Endodermal cell (in vitro differentiated cells): ENCODE results near the gene PPP1R12B. TPM values are rescaled to one million over a fixed set of nuclear protein-coding genes. Genes with fewer than 3 reads are reported as not detected.
"Not testable (repeated sequence)": the region's sequence is repeated elsewhere in the genome, so short reads cannot be mapped to it uniquely, and the experiment has no call there.

Experiments
- DNase-seq: peaks from one replicate; pipeline ENCODE4 v3.0.0-alpha.2; 2017
- H3K27ac ChIP-seq: 2 replicates; pipeline ENCODE4 v1.5.1; 2013; ENCODE audit warnings: mild to moderate bottlenecking, low read depth, low read length, moderate library complexity
- H3K27me3 ChIP-seq: 2 replicates; pipeline ENCODE4 v1.6.1; 2013; ENCODE audit warnings: mild to moderate bottlenecking, low read length, moderate library complexity; ENCODE audit not compliant: insufficient read depth, control insufficient read depth, poor library complexity, severe bottlenecking
- H3K36me3 ChIP-seq: 2 replicates; pipeline ENCODE4 v1.7.0; 2013; ENCODE audit warnings: mild to moderate bottlenecking, low read length, moderate library complexity; ENCODE audit not compliant: control insufficient read depth, insufficient read depth
- H3K4me1 ChIP-seq: one replicate; pipeline ENCODE4 v1.7.0; 2013; ENCODE audit warnings: low read length; ENCODE audit not compliant: control insufficient read depth, insufficient read depth
- H3K4me3 ChIP-seq: 2 replicates; pipeline ENCODE4 v1.5.1; 2013; ENCODE audit warnings: mild to moderate bottlenecking, low read length, moderate library complexity
- H3K9ac ChIP-seq: 2 replicates; pipeline ENCODE4 v1.6.1; 2013; ENCODE audit warnings: mild to moderate bottlenecking, low read length, moderate library complexity; ENCODE audit not compliant: poor library complexity, severe bottlenecking; ENCODE audit errors: extremely low read depth
- H3K9me3 ChIP-seq: 2 replicates; pipeline ENCODE4 v1.6.1; 2013; ENCODE audit warnings: mild to moderate bottlenecking, low read length, moderate library complexity; ENCODE audit not compliant: control insufficient read depth
- H3K27ac Mint-ChIP-seq: 2 replicates; pipeline ENCODE4 v1.8.0; 2020; ENCODE audit warnings: mixed read lengths
- H3K27me3 Mint-ChIP-seq: 2 replicates; pipeline ENCODE4 v1.8.0; 2021; ENCODE audit warnings: mild to moderate bottlenecking, mixed read lengths; ENCODE audit not compliant: insufficient read depth
- H3K36me3 Mint-ChIP-seq: 2 replicates; pipeline ENCODE4 v1.8.0; 2020; ENCODE audit warnings: low read depth, mixed read lengths
- H3K4me1 Mint-ChIP-seq: 2 replicates; pipeline ENCODE4 v1.8.0; 2020; ENCODE audit warnings: mixed read lengths
- H3K4me3 Mint-ChIP-seq: 2 replicates; pipeline ENCODE4 v1.8.0; 2020; ENCODE audit warnings: mild to moderate bottlenecking, moderate library complexity, mixed read lengths
- H3K9me3 Mint-ChIP-seq: 2 replicates; pipeline ENCODE4 v1.8.0; 2020; ENCODE audit warnings: mild to moderate bottlenecking, mixed read lengths
- CTCF ChIP-seq: fragments of 200-600 bp; sonication (generic); conservative IDR thresholded peaks from 2 replicates; pipeline ENCODE4 v1.5.0; 2021; ENCODE audit warnings: antibody characterized with exemption, mild to moderate bottlenecking
- WGBS, 2 experiments: methylation state at CpG; one replicate each; pipeline versions ENCODE4 v1.1.5 to v1.1.7; 2013; ENCODE audit warnings: missing lambda C conversion rate in 2 of 2, mixed read lengths in 1 of 2; ENCODE audit not compliant: insufficient coverage in 1 of 2, insufficient read length in 1 of 2; 5-methylcytosine and 5-hydroxymethylcytosine counted together
- total RNA-seq, 2 donors: library from RNA; stranded (reverse); fragmentation: NEBNext Ultra II Directional in 1 of 2; extraction: Animal tissue kit (Norgen Biotek cat#: 25700) in 1 of 2; gene quantifications; 2 replicates in 1 of 2; 3 replicates in 1 of 2; pipeline ENCODE4 v1.2.1, GENCODE V29; 2021

Gene PPP1R12B
- total RNA-seq, 2 donors from 2014 or later = 19.2 to 20.3 TPM

- Histone ChIP-seq H3K9me3 (no peaks in the 10 kb centered on the region), H3K36me3 (no peaks in the 10 kb centered on the region), H3K4me1 (peaks cover 2% of the 10 kb centered on the region), H3K9ac (no peak overlapping the region), H3K4me3 (no peak overlapping the region), H3K27ac (no peak overlapping the region), H3K27me3 (no peaks in the 10 kb centered on the region)
- WGBS, 2 experiments = 92 to 100% methylated on average over 1 to 4 of the region's 4 CpGs
- H3K36me3 Mint-ChIP-seq = peaks cover 6% of the 10 kb centered on the region
- TF ChIP-seq CTCF = no peak
- no peak for DNase-seq
- H3K27me3 Mint-ChIP-seq = no peaks in the 10 kb centered on the region
- H3K27ac Mint-ChIP-seq = no peak overlapping the region
- H3K9me3 Mint-ChIP-seq = peaks cover 4% of the 10 kb centered on the region
- H3K4me3 Mint-ChIP-seq = no peak overlapping the region
- peaks cover 11% of the 10 kb centered on the region for H3K4me1 Mint-ChIP-seq
These were observed 265.1 kb downstream of the PPP1R12B start for GRCh38 chr1:202613571-202613970.

GRCh38 chr1:202614363-202615207, 266.1 kb downstream of the PPP1R12B start:
- peaks cover 19% of the 10 kb centered on the region for H3K4me1 Mint-ChIP-seq
- 94 to 97% methylated on average over 8 to 11 of the region's 11 CpGs for WGBS, 2 experiments
- not testable (repeated sequence) for H3K36me3 Mint-ChIP-seq, H3K9me3 ChIP-seq, H3K36me3 ChIP-seq, H3K27me3 ChIP-seq, H3K4me1 ChIP-seq, DNase-seq, H3K4me3 ChIP-seq, H3K4me3 Mint-ChIP-seq, H3K9me3 Mint-ChIP-seq, H3K27ac ChIP-seq, H3K9ac ChIP-seq, H3K27me3 Mint-ChIP-seq, H3K27ac Mint-ChIP-seq

GRCh38 chr1:202615208-202615500, 266.7 kb downstream of the PPP1R12B start:
- H3K27ac Mint-ChIP-seq, H3K4me3 Mint-ChIP-seq, H3K36me3 ChIP-seq, H3K4me3 ChIP-seq, H3K9me3 Mint-ChIP-seq, H3K27me3 ChIP-seq, H3K27ac ChIP-seq, H3K27me3 Mint-ChIP-seq, H3K36me3 Mint-ChIP-seq, H3K9me3 ChIP-seq, DNase-seq, H3K9ac ChIP-seq, H3K4me1 ChIP-seq: not testable (repeated sequence)
- WGBS, 2 experiments = 82 to 83% methylated on average over 1 of the region's 1 CpG
- peaks cover 22% of the 10 kb centered on the region for H3K4me1 Mint-ChIP-seq

GRCh38 chr1:202615501-202616354, 267.2 kb downstream of the PPP1R12B start:
- TF ChIP-seq CTCF = no peak
- Mint-ChIP-seq H3K9me3 (peaks cover 2% of the 10 kb centered on the region), H3K27me3 (no peaks in the 10 kb centered on the region), H3K4me1 (peaks cover 22% of the 10 kb centered on the region), H3K36me3 (peaks cover 6% of the 10 kb centered on the region), H3K27ac (no peak overlapping the region), H3K4me3 (no peak overlapping the region)
- peaks cover 4% of the 10 kb centered on the region for H3K4me1 ChIP-seq
- peak; percentile 69 for DNase-seq
- WGBS, 2 experiments = 85 to 90% methylated on average over 9 to 11 of the region's 11 CpGs
- H3K27ac ChIP-seq = no peak overlapping the region
- no peaks in the 10 kb centered on the region for H3K9me3 ChIP-seq
- H3K4me3 ChIP-seq = no peak overlapping the region
- H3K27me3 ChIP-seq = no peaks in the 10 kb centered on the region
- H3K9ac ChIP-seq = no peak overlapping the region
- H3K36me3 ChIP-seq = no peaks in the 10 kb centered on the region
